ENCODE results near the gene HERPUD2.
"Not testable (repeated sequence)": the region's sequence is repeated elsewhere in the genome, so short reads cannot be mapped to it uniquely, and the experiment has no call there.

The HERPUD2 gene

GRCh38 chr7:35676211-35676610, 18.7 kb downstream of the HERPUD2 start:
- no peak for DNase-seq

- no peak for DNase-seq
Observed at GRCh38 chr7:35670856-35671569, 23.9 kb downstream of the HERPUD2 start.

DNA sequence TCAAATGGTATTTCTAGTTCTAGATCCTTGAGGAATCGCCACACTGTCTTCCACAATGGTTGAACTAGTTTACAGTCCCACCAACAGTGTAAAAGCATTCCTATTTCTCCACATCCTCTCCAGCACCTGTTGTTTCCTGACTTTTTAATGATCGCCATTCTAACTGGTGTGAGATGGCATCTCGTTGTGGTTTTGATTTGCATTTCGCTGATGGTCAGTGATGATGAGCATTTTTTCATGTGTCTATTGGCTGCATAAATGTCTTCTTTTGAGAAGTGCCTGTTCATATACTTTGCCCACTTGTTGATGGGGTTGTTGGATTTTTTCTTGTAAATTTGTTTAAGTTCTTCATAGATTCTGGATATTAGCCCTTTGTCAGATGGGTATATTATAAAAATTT, 34.5 kb downstream of the HERPUD2 start:
- not testable (repeated sequence) for DNase-seq

- DNase-seq, result no peak
Observed at GRCh38 chr7:35658606-35659201, 36.2 kb downstream of the HERPUD2 start.

DNA sequence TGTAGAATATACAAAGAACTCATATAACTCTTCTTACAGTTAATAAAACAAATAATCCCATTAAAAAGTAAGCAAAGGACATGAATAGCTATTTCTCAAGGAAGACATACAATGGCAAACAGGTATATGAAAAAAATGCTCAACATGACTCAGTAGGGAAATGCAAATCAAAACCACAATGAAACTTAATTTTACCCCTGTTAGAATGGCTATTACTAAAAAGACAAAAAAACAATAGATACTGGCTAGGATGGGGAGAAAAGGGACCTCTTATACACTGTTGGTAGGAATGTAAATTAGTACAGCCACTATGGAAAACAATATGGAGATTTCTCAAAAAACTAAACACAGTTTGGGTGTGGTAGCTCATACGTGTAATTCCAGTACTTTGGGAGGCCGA, 37.8 kb downstream of the HERPUD2 start:
- no peak for DNase-seq

GRCh38 chr7:35654558-35654957, 40.4 kb downstream of the HERPUD2 start:
- not testable (repeated sequence) for DNase-seq

DNA sequence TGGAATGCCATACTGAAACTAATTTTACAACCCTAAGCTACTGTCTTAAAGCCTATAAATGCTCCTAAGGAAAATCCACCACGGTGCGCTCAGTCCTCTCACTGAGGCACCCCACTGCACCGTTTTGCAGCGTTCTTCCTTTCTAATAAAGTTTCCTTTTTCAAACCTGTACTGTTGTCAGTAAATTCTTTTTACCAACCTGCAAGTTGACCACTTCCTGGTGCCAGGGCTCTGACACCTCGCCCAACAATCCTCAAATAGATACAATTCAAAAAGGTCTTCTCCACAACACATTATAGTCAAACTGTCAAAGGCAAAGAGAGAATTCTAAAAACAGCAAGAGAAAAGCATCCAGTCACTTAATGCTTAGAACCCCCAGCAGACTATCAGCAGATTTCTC, 42.8 kb downstream of the HERPUD2 start:
- DNase-seq, result no peak

GRCh38 chr7:35650751-35651150, 44.2 kb downstream of the HERPUD2 start:
- no peak for DNase-seq

GRCh38 chr7:35649711-35650110, 45.2 kb downstream of the HERPUD2 start:
- no peak for DNase-seq

DNA sequence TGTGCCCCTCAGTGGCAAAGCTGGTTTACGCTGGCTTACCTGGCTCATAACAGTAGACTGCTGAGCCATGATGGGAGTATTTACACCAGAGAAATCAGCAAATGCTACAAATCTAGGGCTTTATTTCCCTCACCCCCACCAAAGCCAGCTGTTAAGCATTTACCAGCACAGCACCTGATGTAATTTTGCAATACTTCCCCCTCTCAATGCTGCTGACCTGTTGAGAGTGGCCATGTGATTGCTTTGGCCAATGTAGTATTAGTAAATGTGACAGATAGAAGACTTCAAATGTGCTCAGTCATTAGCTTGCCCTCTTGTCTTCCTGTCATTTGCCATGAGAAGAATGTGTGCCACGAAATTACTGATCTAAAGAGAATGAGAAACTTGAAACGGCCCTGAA, 46.6 kb downstream of the HERPUD2 start:
- DNase-seq, result no peak

DNA sequence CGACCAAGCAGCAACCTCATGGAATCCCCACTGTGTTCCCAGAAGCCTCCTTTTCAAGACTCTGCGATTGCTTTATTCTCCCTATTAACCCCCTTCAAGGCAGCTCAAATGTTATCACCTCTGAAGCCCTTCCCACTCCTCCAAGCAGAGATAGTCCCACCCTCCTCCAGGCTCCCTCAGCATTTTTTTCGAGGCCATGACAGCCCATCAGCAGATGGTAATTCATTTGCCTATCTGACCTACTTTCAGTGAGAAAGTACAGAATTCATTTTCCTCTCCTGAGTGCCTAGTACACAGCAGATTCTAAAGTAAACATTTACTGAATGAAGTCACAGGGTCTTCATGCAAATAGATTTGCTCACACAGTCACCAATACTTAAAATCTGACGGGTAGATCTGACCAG, 47.8 kb downstream of the HERPUD2 start:
- DNase-seq, result no peak

DNA sequence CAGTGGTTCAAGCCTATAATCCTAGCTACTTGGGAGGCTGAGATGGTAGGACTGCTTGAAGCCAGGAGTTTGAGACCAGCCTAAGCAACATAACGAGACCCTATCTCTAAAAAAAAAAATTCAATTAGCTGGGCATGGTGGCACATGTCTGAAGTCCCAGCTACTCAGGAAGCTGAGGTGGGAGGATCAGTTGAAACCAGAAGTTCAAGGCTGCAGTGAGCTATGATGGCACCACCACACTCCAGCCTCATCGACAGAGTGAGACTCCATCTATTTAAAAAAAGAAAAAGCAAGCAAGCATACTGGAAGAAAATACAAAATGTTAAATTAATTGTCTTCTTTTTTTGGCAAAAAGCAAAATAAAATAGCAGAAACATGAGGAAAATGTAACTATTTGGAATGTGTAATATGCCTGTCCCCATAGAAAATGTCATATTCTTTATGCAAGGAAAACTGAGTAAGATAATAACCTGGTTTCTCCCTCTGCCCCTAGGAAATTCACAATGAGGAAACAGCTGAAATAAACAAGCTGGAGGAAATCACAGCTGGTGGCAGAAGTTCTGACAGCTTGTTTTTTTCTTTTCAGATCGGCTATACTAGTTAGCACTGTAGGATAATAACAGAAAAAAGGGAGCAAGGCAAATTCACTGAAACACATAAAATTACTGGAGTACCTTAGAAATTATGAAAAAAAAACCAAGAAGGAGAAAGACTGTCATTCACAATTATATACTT, 48.5 kb downstream of the HERPUD2 start:
- DNase-seq, result no peak

GRCh38 chr7:35645691-35646090, 49.2 kb downstream of the HERPUD2 start:
- no peak for DNase-seq

GRCh38 chr7:35630024-35630972, 64.6 kb downstream of the HERPUD2 start:
- DNase-seq, result no peak

DNA sequence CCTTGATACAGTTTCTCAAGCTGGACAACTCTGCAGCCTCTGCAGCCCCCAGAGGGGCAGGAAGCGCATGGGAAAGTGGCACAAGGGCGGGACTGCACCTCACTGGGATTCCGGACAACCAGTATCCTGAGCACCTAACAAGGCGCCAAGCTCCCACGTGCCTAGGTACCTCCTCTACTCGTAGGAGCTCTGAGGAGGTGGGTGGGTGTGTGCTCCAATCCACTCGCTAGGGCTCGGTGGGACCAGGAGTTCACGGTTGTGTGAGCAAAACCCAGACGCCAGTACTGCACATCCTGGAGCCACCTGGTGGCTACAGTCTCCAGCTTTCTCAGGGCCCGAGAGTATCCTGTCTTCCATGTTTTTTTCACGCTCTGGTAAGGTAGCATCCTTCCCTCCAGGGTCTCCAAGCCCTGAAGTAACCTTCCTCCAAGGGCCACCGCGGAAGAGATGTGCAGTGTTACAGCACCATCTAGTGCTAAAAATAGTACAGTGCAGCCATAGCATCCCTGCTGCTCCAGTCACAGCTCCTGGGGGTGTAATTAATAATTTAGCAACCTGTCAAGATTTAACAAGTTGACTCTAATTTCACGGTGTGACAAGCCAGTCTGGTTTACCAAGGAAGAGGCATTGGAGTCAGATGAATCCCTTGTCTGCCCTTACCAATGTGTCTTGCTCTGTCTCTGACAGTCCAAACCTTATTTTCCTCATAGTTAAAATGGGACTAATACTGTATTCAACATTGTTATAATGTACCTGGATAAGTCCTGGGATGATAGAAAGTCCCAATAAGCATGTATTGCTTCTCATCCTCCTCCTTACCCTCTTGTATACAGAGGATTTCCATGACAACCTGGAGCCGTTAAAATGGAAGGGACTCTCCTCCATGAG, 70.4 kb downstream of the HERPUD2 start:
- DNase-seq, result no peak

DNA sequence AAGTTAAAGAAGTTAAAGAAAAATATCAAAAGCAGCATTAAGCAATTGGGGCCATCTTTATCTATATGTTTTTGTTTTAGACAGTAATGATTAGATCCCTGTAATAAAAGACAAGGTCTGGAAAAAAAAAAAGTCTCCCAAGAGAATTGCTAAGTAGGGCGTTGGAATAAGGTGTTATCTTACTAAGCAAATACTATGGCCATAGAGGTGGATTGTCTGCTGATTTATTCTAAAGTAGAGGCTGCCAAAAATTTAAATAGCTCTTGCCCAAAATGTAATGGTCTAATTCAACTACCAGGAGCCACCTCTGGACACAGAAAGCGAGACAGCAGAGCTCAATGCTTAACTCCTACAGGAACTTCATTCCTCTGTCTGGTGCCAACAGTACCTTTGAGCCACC, 71.6 kb downstream of the HERPUD2 start:
- DNase-seq, result no peak

DNA sequence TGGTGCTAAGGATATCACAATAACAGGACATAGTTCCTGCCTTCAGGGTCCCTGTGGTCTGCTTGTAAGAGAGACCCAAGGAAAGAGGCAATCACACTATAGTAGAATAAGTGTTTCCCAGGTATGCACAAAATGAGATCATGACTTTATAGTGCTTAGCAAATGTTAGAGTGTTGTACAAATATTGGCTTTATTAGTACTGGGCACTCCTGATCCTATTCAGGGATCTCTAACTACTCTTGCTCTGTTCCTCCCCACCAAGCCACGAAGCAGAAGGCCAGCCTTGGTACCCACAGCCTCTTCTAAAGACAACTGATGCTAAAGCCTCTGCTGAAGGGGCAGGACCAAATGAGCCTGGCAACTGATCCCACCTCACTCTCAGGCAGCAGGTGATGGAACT, 75.1 kb downstream of the HERPUD2 start:
- no peak for DNase-seq

GRCh38 chr7:35617041-35617440, 77.9 kb downstream of the HERPUD2 start:
- DNase-seq, result no peak

DNA sequence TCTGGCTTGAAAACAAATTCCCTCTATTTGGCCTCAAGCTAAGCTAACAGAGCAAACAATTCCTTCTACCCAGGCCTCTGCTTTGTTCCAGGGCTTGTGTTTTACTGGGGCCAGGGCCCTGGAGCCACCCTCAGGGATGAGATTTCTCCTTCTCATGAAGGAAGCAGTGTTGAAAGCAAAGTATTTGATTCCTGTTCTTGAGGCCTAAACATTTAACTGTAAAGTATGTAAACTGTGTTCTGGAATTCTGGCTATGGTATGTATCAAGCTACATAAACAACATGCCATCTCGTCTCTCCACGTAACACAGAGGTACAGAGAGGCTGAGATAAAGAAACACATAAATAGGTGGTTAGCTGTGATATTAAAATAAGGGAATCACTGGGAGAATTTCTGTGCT, 81.8 kb downstream of the HERPUD2 start:
- no peak for DNase-seq

DNA sequence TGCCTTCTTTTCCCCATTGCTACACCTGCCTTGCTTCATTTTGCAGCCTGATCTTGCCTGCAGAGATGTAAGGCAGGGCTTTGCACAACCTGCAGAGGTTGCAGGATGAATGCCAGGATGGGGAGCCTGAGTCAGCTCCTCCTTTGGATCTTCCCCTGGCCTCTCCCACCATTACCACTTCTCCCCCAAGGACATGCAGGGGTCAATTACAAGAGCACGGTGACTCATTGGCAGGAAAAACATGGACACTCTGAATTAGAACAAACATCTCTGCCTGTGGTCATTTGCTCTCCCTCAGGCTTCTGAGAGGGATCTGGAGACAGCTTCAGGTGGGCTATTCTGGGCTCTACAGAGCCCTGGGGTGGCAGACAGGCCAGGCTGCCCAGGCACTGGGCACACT, 89.2 kb downstream of the HERPUD2 start:
- no peak for DNase-seq

GRCh38 chr7:35604595-35604994, 90.3 kb downstream of the HERPUD2 start:
- no peak for DNase-seq

DNA sequence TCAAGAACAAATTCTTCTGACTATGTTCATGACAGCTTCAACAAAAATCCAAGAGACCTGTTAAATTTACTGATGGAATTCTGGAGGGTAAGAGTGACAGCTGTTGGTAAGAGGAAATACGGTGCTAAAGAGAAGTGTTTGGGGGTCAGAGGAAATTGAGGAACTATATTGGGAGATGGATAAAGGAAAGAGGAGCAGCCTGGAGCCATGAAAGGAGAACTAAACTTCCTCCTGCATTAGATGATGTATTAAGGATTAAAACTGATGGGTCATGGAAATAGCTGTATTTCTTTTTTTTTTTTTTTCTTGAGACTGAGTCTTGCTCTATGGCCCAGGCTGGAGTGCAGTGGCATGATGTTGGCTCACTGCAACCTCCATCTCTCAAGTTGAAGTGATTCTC, 95.3 kb downstream of the HERPUD2 start:
- no peak for DNase-seq
